A549 treated with GW870086 at 1 μM for 4 hours (cell line): Measurements from ENCODE around the gene PEX12. TPM values are rescaled to one million over a fixed set of nuclear protein-coding genes. Genes with fewer than 3 reads are reported as not detected.

Experiments
- total RNA-seq: library from RNA; stranded (reverse); fragments of 200-300 nt; extraction: Qiagen RNA extraction; gene quantifications from 5 replicates; pipeline ENCODE4 v1.2.3, GENCODE V29; 2022; ENCODE audit warnings: low read depth

PEX12 gene
- 6.6 to 9.2 TPM (median 7.5 TPM) in 5 replicates for total RNA-seq

DNA sequence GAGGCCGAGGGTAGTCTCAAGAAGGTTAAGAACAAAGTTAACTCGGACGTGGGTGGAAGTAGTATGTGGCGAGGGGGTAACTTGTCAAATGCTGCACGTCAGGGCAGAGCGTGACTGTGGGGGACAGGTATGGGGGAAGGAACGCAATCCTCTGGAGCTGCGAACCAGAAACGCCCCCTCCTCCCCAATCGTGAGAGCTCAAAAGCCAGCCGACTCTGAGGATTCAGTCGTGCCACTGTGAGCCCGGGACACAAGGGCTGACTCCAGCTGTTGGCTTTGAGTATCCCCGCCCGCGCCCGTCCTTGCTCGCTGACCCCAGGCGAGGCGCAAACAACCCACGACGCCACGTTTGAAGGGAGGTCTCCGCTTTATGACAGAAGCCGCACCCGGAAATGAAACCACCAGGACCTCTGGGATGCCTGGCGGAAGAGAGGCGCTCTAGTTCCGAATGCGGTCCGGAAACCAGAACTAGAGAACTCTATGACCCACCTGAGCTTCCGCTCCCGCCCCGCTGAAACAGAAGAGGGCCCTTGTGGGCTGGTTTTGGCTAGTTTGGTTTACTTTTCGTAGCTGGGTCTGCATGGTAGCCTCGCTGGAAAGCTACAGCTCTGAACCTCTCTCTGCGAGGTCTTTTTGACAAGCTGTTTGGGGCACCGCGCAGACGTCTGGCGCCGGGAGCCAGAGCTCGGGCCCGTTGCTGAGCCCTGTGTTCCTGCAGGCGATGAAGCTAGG lies at the start of gene PEX12:
TSS of gene PEX12 (minus strand) at position 375 of the 732 bp plus-strand sequence. CDS start 550 bp downstream, outside the sequence.

GRCh38 chr17:35587074-35587961 lies 8.9 kb upstream of the PEX12 start, which contains the start of gene AP2B1:
TSS of gene AP2B1 (plus strand) at chr17:35587322. CDS start at chr17:35594031, 6,709 bp downstream.

GRCh38 chr17:35560703-35561102 lies 17.7 kb downstream of the PEX12 start, which contains the start of gene SLFN14:
TSS of gene SLFN14 (minus strand) at chr17:35560819. CDS start at chr17:35558062, 2,757 bp downstream.

DNA sequence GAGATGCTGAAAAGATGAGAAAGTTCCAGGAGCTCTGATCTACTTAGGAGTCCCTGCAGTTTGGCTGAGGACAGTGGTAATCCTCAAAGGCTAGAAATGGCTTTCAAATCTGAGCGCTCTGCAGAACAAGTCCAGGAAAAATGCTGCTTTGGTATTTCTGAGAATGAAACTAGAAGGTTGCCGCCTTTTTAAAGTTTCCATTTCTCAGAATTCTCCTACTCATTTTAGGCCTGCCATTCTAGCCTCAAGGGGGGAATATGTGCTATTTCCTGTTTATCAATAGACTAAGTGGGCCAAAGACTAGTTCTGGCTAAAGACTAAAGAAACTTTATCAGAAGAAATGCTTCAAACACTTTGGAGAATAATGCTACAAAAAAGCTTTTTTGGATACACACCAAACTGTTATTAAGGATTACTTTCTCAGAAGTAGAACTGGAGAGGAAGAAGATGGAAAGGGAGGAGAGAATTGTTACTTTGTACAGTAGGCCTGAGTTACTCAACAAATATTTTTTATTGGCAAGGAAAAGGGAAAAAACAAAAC lies 40.7 kb downstream of the PEX12 start, which contains the start of gene SLFN12L:
TSS of gene SLFN12L (minus strand) at position 78 of the 541 bp plus-strand sequence. CDS start 15,314 bp downstream, outside the sequence.

Other genes with a start within 250 kb of the PEX12 start
- 4.0 to 6.7 TPM (median 6.1 TPM) in 5 replicates for gene SLFN11, start 204.9 kb downstream of the PEX12 start, total RNA-seq
- gene SLFN12, start 146.1 kb downstream of the PEX12 start, total RNA-seq: 0.08 TPM in 1 of 5 replicates, not detected in the others
- 2.6 to 4.4 TPM (median 3.7 TPM) in 5 replicates for gene SLFN13, start 129.8 kb downstream of the PEX12 start, total RNA-seq
- 0.09 TPM in 1 of 5 replicates, not detected in the others for gene SLFN12L, start 40.9 kb downstream of the PEX12 start, total RNA-seq
- not detected in 5 replicates for gene SLFN14, start 17.8 kb downstream of the PEX12 start, total RNA-seq
- 119 to 148 TPM (median 137 TPM) in 5 replicates for gene AP2B1, start 8.8 kb upstream of the PEX12 start, total RNA-seq
- gene RASL10B, start 153.1 kb upstream of the PEX12 start, total RNA-seq: 0.09 to 0.38 TPM (median 0.15 TPM) in 4 of 5 replicates, not detected in the other
- gene GAS2L2, start 174.7 kb upstream of the PEX12 start, total RNA-seq: 0.07 to 0.12 TPM (median 0.09 TPM) in 3 of 5 replicates, not detected in the others
- 0.14 to 0.48 TPM (median 0.30 TPM) in 5 replicates for gene C17orf50, start 182.3 kb upstream of the PEX12 start, total RNA-seq
- 5.5 to 10.2 TPM (median 8.6 TPM) in 5 replicates for gene MMP28, start 217.1 kb upstream of the PEX12 start, total RNA-seq
- gene TAF15, start 230.9 kb upstream of the PEX12 start, total RNA-seq: 204 to 217 TPM (median 207 TPM) in 5 replicates